ENCODE measurements around the gene MAP3K3.

DNA sequence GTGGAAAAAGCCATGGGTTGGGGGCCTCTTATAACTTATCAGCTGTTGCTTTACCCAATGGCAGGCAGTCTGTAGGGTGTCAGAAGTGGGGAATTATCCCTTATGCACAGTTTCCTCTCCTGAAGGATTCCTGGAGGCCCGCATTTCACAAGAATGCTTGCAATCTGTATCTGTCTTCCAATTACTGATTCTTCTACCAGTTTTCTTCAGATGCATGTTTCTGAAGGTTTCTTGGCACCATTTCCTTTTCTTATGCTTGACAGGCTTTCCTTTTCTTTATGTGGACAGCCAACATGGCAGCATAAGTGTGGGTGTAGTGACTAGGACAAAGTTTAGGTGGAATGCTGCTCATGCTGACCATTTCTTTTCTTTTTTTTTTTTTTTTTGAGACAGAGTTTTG lies 36.1 kb downstream of the MAP3K3 start:
- TF ChIP-seq, protein P1, sequence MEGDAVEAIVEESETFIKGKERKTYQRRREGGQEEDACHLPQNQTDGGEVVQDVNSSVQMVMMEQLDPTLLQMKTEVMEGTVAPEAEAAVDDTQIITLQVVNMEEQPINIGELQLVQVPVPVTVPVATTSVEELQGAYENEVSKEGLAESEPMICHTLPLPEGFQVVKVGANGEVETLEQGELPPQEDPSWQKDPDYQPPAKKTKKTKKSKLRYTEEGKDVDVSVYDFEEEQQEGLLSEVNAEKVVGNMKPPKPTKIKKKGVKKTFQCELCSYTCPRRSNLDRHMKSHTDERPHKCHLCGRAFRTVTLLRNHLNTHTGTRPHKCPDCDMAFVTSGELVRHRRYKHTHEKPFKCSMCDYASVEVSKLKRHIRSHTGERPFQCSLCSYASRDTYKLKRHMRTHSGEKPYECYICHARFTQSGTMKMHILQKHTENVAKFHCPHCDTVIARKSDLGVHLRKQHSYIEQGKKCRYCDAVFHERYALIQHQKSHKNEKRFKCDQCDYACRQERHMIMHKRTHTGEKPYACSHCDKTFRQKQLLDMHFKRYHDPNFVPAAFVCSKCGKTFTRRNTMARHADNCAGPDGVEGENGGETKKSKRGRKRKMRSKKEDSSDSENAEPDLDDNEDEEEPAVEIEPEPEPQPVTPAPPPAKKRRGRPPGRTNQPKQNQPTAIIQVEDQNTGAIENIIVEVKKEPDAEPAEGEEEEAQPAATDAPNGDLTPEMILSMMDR (IDR thresholded peaks at IDR 0.05 in 4 of 5, conservative IDR thresholded peaks at IDR 0.05 in 1 of 5) = no peak
- TF ChIP-seq POLR2A (IDR thresholded peaks at IDR 0.05) = no peak

All from gastrocnemius medialis (tissue), 4 donors.